NOMO-1 (cell line): ENCODE results near the gene ARSH.
A peak's percentile ranks its signal among the peaks of the same experiment; 100 is the strongest.
"Not testable (repeated sequence)": the region's sequence is repeated elsewhere in the genome, so short reads cannot be mapped to it uniquely, and the experiment has no call there.

Experiments
- DNase-seq, 2 experiments: peaks; one replicate each; lab custom pipeline; 2025; ENCODE audit not compliant: unreplicated experiment in 2 of 2; lab: John Stamatoyannopoulos, UW

The ARSH gene

GRCh38 chrX:3029129-3029528 is 22.8 kb downstream of the ARSH start:
- DNase-seq, result no peak

- DNase-seq, result no peak
These were observed 30.9 kb downstream of the ARSH start for GRCh38 chrX:3037218-3037617.

- no peak for DNase-seq
These were observed 37.9 kb downstream of the ARSH start for GRCh38 chrX:3044196-3044595.

GRCh38 chrX:3044671-3045070 is 38.3 kb downstream of the ARSH start:
- DNase-seq, result no peak

- DNase-seq, result peak; percentile 29 to 34
These were observed 40.2 kb downstream of the ARSH start for GRCh38 chrX:3046253-3047240.

- not testable (repeated sequence) for DNase-seq
These were observed 44.3 kb downstream of the ARSH start for GRCh38 chrX:3050523-3051175.

GRCh38 chrX:3052860-3053259 is 46.5 kb downstream of the ARSH start:
- DNase-seq, result no peak

GRCh38 chrX:3066555-3066954 is 60.2 kb downstream of the ARSH start:
- peak in 1 of 2 experiments; percentile 5 for DNase-seq

GRCh38 chrX:3075959-3076358 is 69.6 kb downstream of the ARSH start:
- DNase-seq, result no peak

- DNase-seq, result no peak
These were observed 70.2 kb downstream of the ARSH start for GRCh38 chrX:3076416-3076991.
